ENCODE results near the gene ORMDL2.
"Not testable (repeated sequence)": the region's sequence is repeated elsewhere in the genome, so short reads cannot be mapped to it uniquely, and the experiment has no call there.

Gene ORMDL2

DNA sequence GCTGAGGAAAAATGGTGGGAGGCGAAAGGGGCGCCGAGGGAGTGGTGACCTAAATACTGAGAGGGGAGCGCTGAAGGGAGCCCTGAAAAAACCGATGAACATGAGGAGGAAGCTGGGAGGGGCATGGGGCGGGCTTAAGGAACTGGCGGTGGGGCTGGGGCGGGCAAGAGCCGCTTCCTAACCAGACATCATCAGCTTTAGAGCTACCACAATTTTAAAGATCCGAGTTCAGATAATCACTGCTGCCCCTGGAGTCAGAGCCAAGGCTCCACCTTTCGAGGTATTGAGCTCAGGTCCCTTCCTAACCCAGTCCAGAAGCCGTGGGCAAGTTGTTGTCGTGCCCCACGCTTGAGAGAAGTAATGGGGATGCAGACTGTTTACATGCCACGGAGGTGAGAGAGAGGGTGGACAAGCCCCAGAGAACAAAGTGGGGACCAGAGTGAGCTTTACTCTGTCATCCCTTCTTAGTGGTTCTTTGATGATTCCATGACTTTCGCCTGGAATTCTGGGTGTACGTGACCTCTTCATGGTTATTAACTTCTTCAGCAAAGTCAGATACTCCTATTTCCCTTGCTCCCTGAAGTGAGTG is 393 bp downstream of the ORMDL2 start:
- Mint-ChIP-seq H3K27me3 (no peaks in the 10 kb centered on the region), H3K27ac (peak overlapping the region in 1 of 2 donors; percentile 35), H3K4me1 (peaks cover 52% of the 10 kb centered on the region), H3K4me3 (no peak overlapping the region), H3K9me3 (no peaks in the 10 kb centered on the region)
- peak; percentile 60 for ATAC-seq
- no peak for DNase-seq

DNA sequence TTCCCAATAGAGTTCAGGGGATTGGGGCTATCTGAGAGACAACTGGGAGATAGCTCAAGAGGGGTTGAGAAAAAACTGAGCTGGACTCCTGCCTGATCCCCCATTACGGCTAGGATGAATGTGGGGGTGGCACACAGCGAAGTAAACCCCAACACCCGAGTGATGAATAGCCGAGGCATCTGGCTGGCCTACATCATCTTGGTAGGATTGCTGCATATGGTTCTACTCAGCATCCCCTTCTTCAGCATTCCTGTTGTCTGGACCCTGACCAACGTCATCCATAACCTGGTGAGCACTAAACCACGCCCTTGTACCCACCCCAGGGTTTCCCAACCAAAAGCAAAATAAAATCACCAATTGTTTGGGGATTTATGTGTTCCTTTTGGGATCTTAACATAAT is 1.0 kb downstream of the ORMDL2 start:
- ATAC-seq (no peak), DNase-seq (no peak)
- Mint-ChIP-seq H3K9me3 (no peaks in the 10 kb centered on the region), H3K27ac (peak overlapping the region; percentile 6 to 89), H3K4me3 (no peak overlapping the region), H3K4me1 (peaks cover 55% of the 10 kb centered on the region), H3K27me3 (no peaks in the 10 kb centered on the region)

DNA sequence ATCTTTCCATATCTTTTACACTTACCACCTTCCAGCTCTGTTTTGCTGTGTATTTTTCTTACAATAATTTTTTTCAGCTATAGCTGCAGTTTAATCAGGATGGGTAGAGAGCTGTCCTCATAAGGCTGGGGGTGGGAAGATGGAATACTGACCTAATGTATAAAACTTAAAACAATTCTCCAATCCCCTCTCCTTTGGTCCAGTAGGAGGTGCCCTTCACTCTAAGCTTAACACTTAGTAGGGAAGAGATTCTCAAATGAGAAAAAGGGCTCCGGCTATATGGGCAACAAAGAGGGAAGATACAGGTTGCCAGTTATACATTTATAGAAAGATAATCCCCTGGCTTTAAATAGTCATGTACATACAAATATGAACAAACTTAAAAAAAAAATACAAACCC is 2.8 kb downstream of the ORMDL2 start:
- DNase-seq: no peak
- Mint-ChIP-seq H3K27me3 (no peaks in the 10 kb centered on the region), H3K4me3 (no peak overlapping the region), H3K4me1 (peaks cover 60% of the 10 kb centered on the region), H3K27ac (peak overlapping the region in 1 of 2 donors; percentile 23), H3K9me3 (no peaks in the 10 kb centered on the region)
- no peak for ATAC-seq

DNA sequence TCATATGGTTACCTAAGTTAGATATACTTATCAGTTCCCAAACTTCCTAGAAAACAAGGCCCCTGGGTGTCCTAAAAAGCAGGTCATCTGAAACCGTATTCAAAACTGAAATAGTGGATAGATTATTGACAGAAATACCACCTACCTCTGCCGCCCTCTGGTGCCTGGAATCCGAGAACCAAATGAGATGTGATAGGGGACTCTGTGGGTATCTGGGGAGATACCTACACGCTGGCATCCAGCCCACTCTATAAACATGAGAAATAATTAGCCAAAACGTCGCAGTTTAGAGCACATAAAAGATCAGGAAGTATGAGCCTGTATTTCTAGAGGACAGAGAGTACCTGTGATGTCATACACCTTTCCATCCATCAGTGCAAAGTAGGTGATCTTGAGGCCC is 4.4 kb downstream of the ORMDL2 start:
- Mint-ChIP-seq H3K27ac (peak overlapping the region in 1 of 2 donors; percentile 56), H3K9me3 (no peaks in the 10 kb centered on the region), H3K27me3 (no peaks in the 10 kb centered on the region), H3K4me3 (no peak overlapping the region), H3K4me1 (peaks cover 70% of the 10 kb centered on the region)
- DNase-seq (no peak), ATAC-seq (no peak)

GRCh38 chr12:55823419-55823818 is 5.6 kb downstream of the ORMDL2 start:
- no peak for ATAC-seq
- Mint-ChIP-seq H3K9me3 (no peaks in the 10 kb centered on the region), H3K4me1 (peaks cover 81% of the 10 kb centered on the region), H3K4me3 (no peak overlapping the region), H3K27me3 (no peaks in the 10 kb centered on the region), H3K27ac (peak overlapping the region in 1 of 2 donors; percentile 57)
- DNase-seq: no peak

DNA sequence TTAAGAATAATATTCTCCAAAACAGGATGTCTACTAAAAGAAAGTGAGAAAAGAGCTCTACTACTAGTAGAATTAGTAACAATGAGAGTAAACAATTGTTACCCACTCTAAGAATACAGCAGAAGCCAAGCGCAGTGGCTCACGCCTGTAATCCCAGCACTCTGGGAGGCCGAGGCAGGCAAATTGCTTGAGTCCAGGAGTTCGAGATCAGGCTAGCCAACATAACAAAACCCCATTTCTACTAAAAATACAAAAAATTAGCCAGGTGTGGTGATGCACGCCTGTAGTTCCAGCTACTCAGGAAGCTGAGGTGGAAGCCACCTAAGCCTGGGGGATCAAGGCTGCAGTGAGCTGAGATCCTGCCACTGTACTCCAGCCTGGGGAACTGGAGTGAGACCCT is 6.9 kb downstream of the ORMDL2 start:
- no peaks in the 10 kb centered on the region for H3K27me3 Mint-ChIP-seq
- peak overlapping the region; percentile 59 to 98 for H3K4me3 Mint-ChIP-seq

DNA sequence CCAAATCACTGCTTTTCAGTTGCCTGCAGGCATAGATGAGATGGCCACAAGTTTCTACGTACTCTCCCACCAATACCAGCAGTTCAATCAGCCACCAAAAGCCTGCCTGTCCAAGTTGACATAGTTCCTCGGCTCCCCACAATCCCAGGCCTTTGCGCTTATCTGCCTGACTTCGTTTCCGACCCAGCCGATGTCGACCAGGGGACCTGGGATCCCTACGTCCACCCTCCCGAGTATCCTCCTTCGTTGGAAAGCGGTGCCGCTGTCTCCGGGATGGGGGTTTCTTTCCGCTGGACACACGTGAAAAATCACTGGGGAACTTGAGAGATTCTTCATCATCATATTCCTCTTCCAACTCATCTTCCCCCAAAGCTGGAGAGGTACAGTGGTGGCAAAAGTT is 10.0 kb downstream of the ORMDL2 start:
- no peaks in the 10 kb centered on the region for H3K9me3 Mint-ChIP-seq
- H3K27me3 Mint-ChIP-seq: no peaks in the 10 kb centered on the region
- H3K27ac Mint-ChIP-seq: peak overlapping the region in 1 of 2 donors; percentile 97
- DNase-seq (no peak), ATAC-seq (no peak)
- H3K4me1 Mint-ChIP-seq: peaks cover 79% of the 10 kb centered on the region
- H3K4me3 Mint-ChIP-seq: peak overlapping the region; percentile 98 to 100

More for the DNA sequence above, 6.9 kb downstream of the ORMDL2 start:
- Mint-ChIP-seq H3K27ac (peak overlapping the region; percentile 38 to 86), H3K9me3 (no peaks in the 10 kb centered on the region), H3K4me1 (peaks cover 70% of the 10 kb centered on the region)
- ATAC-seq (no peak), DNase-seq (no peak)

DNA sequence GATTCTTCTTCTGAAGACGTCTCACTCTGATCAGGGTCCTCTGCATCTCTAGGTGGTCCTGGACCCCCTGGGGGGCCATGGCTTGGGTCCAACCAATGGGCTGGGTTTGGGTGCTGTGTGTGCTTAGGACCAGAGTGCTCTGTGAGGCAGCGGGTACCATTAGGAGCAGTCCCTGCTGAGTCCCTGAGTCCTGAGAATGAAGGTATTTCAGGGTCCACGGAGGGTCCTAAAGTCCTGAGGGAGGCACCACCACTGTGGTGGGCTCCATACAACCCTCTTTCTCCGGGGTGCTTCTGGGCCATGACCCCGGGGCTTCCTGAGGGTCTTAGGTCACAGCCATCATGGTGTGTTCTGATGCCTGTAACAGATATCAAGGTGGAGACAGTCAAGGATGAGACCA is 10.5 kb downstream of the ORMDL2 start:
- DNase-seq (no peak), ATAC-seq (no peak)
- H3K4me3 Mint-ChIP-seq: peak overlapping the region; percentile 98 to 100
- peaks cover 76% of the 10 kb centered on the region for H3K4me1 Mint-ChIP-seq
- H3K27me3 Mint-ChIP-seq: no peaks in the 10 kb centered on the region
- no peaks in the 10 kb centered on the region for H3K9me3 Mint-ChIP-seq
- H3K27ac Mint-ChIP-seq: peak overlapping the region in 1 of 2 donors; percentile 97

GRCh38 chr12:55829967-55830600 is 12.2 kb downstream of the ORMDL2 start:
- DNase-seq (peak; percentile 47 to 48), ATAC-seq (peak; percentile 52)
- Mint-ChIP-seq H3K9me3 (no peaks in the 10 kb centered on the region), H3K27ac (peak overlapping the region; percentile 97), H3K4me3 (peak overlapping the region; percentile 98 to 100), H3K27me3 (no peaks in the 10 kb centered on the region), H3K4me1 (peaks cover 61% of the 10 kb centered on the region)

DNA sequence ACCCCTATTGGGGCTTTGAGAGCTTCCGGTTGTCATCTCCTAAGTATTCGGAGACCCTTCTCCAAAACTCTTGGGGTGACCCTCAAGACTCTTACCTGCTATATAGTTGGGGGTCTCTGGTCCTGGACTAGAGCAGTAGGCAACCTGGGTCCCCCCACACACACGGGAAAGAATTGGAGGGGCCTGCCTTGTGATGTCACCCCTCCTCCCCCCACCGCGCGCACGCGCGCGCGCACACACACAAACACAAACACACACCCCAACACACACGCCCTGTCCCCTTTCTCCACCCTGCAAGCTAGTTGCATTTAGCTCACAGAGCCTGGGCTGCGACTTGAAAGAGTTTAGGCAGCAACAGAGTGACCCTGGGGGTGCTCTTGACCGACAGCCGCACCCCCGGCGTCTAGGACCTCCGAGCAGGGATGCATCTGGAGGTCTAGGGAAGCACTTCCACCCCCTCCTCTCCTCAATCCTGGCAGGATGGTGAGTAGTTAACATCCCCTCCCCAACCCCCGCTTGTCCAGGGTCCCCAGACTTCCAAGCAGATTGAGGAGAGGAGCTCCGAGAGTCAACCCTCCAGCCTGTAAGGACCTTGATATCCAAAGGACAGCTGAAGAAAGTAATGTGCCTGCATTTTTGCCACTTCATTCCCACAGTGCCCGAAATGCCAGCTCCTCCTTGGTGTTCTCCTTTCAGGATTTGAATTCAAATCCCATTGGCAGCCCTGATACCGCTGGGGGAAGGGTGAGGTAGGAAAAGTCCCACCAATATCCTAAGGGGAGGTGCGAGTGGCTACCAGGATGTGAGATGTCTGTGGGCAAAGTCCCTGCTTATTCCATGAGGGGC is 13.0 kb downstream of the ORMDL2 start:
- Mint-ChIP-seq H3K27ac (peak overlapping the region; percentile 97), H3K27me3 (no peaks in the 10 kb centered on the region), H3K4me1 (peaks cover 56% of the 10 kb centered on the region), H3K9me3 (no peaks in the 10 kb centered on the region), H3K4me3 (peak overlapping the region; percentile 98 to 100)
- ATAC-seq (peak; percentile 39), DNase-seq (peak; percentile 62 to 67)

DNA sequence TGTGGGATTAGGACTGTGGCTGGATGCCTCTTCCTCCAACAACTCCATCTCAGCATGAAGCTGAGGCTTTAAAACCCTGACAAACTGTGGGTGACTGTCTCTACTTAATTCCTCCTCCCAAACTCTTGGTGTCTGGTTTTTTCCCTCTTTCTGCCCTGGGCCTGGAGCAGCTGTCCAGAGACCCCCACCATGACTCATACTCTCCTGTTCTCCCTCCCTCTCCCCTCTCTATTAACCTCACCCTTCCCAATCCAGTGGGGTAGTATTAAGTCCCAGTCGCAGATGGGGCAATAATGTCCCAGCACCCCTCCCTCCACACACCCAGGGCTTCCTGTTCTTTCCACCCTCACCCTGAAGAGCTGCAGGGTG is 13.6 kb downstream of the ORMDL2 start:
- DNase-seq (no peak), ATAC-seq (no peak)
- no peaks in the 10 kb centered on the region for H3K9me3 Mint-ChIP-seq
- peak overlapping the region in 1 of 2 donors; percentile 55 for H3K27ac Mint-ChIP-seq
- H3K27me3 Mint-ChIP-seq: no peaks in the 10 kb centered on the region
- peaks cover 56% of the 10 kb centered on the region for H3K4me1 Mint-ChIP-seq
- H3K4me3 Mint-ChIP-seq: peak overlapping the region; percentile 98 to 100

- no peak overlapping the region for H3K4me3 Mint-ChIP-seq
- ATAC-seq (no peak), DNase-seq (no peak)
- peaks cover 43% of the 10 kb centered on the region for H3K4me1 Mint-ChIP-seq
- H3K9me3 Mint-ChIP-seq: no peaks in the 10 kb centered on the region
- peak overlapping the region in 1 of 2 donors; percentile 15 for H3K27ac Mint-ChIP-seq
- no peaks in the 10 kb centered on the region for H3K27me3 Mint-ChIP-seq
These were observed 15.2 kb downstream of the ORMDL2 start for GRCh38 chr12:55833056-55833455.

DNA sequence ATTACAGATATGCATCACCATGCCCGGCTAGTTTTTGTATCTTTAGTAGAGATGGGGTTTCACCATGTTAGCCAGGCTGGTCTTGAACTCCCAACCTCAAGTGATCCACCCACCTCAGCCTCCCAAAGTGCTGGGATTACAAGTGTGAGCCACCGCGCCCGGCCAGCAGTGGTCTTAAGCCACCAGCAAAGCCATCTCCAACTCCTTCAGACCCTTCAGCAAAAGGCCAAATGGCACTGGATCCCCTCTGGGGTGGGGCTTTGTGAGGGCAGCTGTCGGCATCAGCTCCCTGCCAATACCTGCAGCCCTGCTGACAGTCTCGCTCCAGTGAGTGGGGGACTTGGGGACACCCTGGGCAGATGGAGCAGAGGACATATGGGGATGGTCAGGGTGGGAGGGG is 16.6 kb downstream of the ORMDL2 start:
- ATAC-seq, H3K27ac Mint-ChIP-seq, DNase-seq, H3K9me3 Mint-ChIP-seq, H3K27me3 Mint-ChIP-seq, H3K4me3 Mint-ChIP-seq: not testable (repeated sequence)
- H3K4me1 Mint-ChIP-seq: peaks cover 37% of the 10 kb centered on the region

GRCh38 chr12:55838361-55838760 is 20.5 kb downstream of the ORMDL2 start:
- ATAC-seq (no peak), DNase-seq (no peak)
- H3K27me3 Mint-ChIP-seq: no peaks in the 10 kb centered on the region
- peaks cover 12% of the 10 kb centered on the region for H3K4me1 Mint-ChIP-seq
- H3K27ac Mint-ChIP-seq: peak overlapping the region in 1 of 2 donors; percentile 22
- no peaks in the 10 kb centered on the region for H3K9me3 Mint-ChIP-seq
- H3K4me3 Mint-ChIP-seq: no peak overlapping the region

DNA sequence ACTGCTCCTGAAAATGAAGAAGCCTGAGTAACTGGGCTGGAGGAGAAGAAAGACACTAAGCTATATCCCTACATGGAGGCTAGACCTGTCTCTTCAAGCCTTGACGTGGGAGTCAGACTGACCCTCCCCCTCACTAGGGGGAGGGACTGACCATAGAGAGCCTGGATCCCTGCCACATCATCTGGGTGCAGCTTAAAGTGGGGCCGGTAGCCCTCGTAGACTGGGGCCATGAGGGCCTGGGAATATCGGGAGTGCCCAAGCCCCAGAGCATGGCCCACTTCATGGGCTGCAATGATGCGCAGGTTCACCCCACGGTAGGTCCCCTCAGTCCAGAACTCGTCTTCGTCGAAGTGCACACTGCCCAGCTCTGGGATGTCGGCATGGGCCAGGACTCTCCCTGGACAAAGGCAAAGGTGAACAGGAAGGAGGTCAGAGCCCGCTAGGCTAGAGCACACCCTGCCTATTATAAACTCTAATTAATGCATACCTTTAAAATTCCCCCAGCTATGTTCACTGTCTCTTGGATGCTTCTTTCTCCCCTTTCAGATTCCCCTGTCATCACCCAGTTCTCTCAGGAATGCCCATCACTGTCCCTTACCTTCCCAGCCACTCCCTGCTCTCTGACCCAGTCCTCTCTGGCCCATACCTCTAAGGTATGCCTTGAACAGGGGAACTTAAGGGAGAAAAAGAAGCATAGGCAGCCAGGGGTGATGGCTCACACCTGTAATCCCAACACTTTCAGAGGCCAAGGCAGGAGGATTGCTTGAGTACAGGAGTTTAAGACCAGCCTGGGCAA is 21.7 kb downstream of the ORMDL2 start:
- DNase-seq (no peak), ATAC-seq (no peak)
- Mint-ChIP-seq H3K9me3 (no peaks in the 10 kb centered on the region), H3K4me3 (no peak overlapping the region), H3K27ac (no peak overlapping the region), H3K4me1 (peaks cover 12% of the 10 kb centered on the region), H3K27me3 (no peaks in the 10 kb centered on the region)
